ENCODE data around the gene NCK2. TPM values are rescaled to one million over a fixed set of nuclear protein-coding genes. Genes with fewer than 3 reads are reported as not detected.

NCK2 gene
- total and polyA plus RNA-seq, 2 of the 13 experiments (the other 11 are each of a cell fraction or from before 2014, with no cell fraction given) = 14.8 to 23.5 TPM

DNA sequence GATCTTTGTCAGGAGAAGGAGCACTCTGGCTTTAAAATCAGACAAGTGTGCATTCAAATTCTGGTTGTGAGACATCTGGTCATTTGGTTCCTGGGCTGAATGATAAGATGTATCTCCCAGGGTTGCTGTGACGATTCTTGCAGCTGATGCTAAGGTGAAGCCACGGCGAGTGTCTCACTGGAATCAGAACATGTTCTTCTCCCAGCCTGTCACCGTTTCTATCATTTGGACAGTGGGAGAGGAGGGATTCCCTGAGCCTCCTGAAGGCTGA lies 68.3 kb downstream of the NCK2 start:
- ATAC-seq (no peak), DNase-seq (ENCODE audit: low spot score) (no peak), FAIRE-seq (no peak)
- Histone ChIP-seq H3K27me3 (ENCODE audit: control insufficient read depth in 1 of 2, insufficient read depth in 2 of 2, low read length in 2 of 2) (no peaks in the 10 kb centered on the region), H3K4me2 (ENCODE audit: low read depth, low read length) (no peak overlapping the region), H3K36me3 (replicated peaks in 1 of 2; ENCODE audit: control insufficient read depth in 1 of 2, insufficient read depth in 2 of 2, low read length in 2 of 2) (peaks cover 0 to 5% of the 10 kb centered on the region in 2 experiments; a peak in 2 of 5 replicates), H3K27ac (ENCODE audit: extremely low read length, insufficient read depth, low read length) (no peak overlapping the region), H2AFZ (ENCODE audit: low read length) (no peak overlapping the region), H3K79me2 (ENCODE audit: insufficient read depth, low read length) (peaks cover 2% of the 10 kb centered on the region), H3K9me3 (ENCODE audit: low read length) (no peaks in the 10 kb centered on the region), H3K4me1 (ENCODE audit: insufficient read depth, low read length) (peaks cover 22% of the 10 kb centered on the region), H3K9ac (ENCODE audit: insufficient read depth, low read depth, low read length) (no peak overlapping the region), H4K20me1 (ENCODE audit: insufficient read depth, low read length) (no peaks in the 10 kb centered on the region), H3K4me3 (replicated peaks in 1 of 3; ENCODE audit: insufficient read depth in 1 of 3, low read depth in 2 of 3, low read length in 3 of 3) (no peak overlapping the region)
- intact Hi-C loops (cut with micrococcal nuclease; ENCODE audit: unreplicated experiment) (no loop called here), in situ Hi-C loops (cut with HindIII; ENCODE audit: extremely low pct_ligation_motif_present, low pct_unique_long_range_greater_than_20kb) (no loop called here)
- 96% methylated on average over 4 of the region's 4 CpGs for WGBS (ENCODE audit: low lambda C conversion rate)
- ChIA-PET CTCF (ENCODE audit: low intra/inter-chr PET ratio, low total read pairs) (no interaction called here), POLR2A (no interaction called here)
- BruUV-seq (replicated peaks) = no TSS peak
- no peak for TF ChIP-seq MIXL1 (CRISPR knock-in tag; IDR thresholded peaks at IDR 0.05)
- no peak for TF ChIP-seq SUZ12 (IDR thresholded peaks at IDR 0.05; ENCODE audit: low read depth, low read length)
- TF ChIP-seq MAZ (IDR thresholded peaks at IDR 0.05; ENCODE audit: borderline replicate concordance, low read depth, low read length) = no peak
- TF ChIP-seq MAZ (CRISPR knock-in tag; IDR thresholded peaks at IDR 0.05; ENCODE audit: low read depth) = no peak
- TF ChIP-seq, protein P1, sequence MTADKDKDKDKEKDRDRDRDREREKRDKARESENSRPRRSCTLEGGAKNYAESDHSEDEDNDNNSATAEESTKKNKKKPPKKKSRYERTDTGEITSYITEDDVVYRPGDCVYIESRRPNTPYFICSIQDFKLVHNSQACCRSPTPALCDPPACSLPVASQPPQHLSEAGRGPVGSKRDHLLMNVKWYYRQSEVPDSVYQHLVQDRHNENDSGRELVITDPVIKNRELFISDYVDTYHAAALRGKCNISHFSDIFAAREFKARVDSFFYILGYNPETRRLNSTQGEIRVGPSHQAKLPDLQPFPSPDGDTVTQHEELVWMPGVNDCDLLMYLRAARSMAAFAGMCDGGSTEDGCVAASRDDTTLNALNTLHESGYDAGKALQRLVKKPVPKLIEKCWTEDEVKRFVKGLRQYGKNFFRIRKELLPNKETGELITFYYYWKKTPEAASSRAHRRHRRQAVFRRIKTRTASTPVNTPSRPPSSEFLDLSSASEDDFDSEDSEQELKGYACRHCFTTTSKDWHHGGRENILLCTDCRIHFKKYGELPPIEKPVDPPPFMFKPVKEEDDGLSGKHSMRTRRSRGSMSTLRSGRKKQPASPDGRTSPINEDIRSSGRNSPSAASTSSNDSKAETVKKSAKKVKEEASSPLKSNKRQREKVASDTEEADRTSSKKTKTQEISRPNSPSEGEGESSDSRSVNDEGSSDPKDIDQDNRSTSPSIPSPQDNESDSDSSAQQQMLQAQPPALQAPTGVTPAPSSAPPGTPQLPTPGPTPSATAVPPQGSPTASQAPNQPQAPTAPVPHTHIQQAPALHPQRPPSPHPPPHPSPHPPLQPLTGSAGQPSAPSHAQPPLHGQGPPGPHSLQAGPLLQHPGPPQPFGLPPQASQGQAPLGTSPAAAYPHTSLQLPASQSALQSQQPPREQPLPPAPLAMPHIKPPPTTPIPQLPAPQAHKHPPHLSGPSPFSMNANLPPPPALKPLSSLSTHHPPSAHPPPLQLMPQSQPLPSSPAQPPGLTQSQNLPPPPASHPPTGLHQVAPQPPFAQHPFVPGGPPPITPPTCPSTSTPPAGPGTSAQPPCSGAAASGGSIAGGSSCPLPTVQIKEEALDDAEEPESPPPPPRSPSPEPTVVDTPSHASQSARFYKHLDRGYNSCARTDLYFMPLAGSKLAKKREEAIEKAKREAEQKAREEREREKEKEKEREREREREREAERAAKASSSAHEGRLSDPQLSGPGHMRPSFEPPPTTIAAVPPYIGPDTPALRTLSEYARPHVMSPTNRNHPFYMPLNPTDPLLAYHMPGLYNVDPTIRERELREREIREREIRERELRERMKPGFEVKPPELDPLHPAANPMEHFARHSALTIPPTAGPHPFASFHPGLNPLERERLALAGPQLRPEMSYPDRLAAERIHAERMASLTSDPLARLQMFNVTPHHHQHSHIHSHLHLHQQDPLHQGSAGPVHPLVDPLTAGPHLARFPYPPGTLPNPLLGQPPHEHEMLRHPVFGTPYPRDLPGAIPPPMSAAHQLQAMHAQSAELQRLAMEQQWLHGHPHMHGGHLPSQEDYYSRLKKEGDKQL (CRISPR knock-in tag; IDR thresholded peaks at IDR 0.05; ENCODE audit: low read depth) = no peak
- no peak for TF ChIP-seq MATR3 (CRISPR knock-in tag; IDR thresholded peaks at IDR 0.05)
- TF ChIP-seq ZNF709 (CRISPR knock-in tag; IDR thresholded peaks at IDR 0.05) = no peak
- no peak for TF ChIP-seq TBP (CRISPR knock-in tag; IDR thresholded peaks at IDR 0.05)
- no peak for TF ChIP-seq PHF5A (CRISPR knock-in tag; IDR thresholded peaks at IDR 0.05; ENCODE audit: low read depth, unreplicated experiment)
- TF ChIP-seq, protein P2, sequence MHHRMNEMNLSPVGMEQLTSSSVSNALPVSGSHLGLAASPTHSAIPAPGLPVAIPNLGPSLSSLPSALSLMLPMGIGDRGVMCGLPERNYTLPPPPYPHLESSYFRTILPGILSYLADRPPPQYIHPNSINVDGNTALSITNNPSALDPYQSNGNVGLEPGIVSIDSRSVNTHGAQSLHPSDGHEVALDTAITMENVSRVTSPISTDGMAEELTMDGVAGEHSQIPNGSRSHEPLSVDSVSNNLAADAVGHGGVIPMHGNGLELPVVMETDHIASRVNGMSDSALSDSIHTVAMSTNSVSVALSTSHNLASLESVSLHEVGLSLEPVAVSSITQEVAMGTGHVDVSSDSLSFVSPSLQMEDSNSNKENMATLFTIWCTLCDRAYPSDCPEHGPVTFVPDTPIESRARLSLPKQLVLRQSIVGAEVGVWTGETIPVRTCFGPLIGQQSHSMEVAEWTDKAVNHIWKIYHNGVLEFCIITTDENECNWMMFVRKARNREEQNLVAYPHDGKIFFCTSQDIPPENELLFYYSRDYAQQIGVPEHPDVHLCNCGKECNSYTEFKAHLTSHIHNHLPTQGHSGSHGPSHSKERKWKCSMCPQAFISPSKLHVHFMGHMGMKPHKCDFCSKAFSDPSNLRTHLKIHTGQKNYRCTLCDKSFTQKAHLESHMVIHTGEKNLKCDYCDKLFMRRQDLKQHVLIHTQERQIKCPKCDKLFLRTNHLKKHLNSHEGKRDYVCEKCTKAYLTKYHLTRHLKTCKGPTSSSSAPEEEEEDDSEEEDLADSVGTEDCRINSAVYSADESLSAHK (CRISPR knock-in tag; IDR thresholded peaks at IDR 0.05; ENCODE audit: borderline replicate concordance) = no peak
- TF ChIP-seq CHD2 (IDR thresholded peaks at IDR 0.05; ENCODE audit: low read depth, low read length) = no peak
- no peak for TF ChIP-seq KLF15 (CRISPR knock-in tag; IDR thresholded peaks at IDR 0.05; ENCODE audit: borderline replicate concordance)
- TF ChIP-seq ZNF629 (CRISPR knock-in tag; conservative IDR thresholded peaks at IDR 0.05) = no peak
- TF ChIP-seq, protein P3, sequence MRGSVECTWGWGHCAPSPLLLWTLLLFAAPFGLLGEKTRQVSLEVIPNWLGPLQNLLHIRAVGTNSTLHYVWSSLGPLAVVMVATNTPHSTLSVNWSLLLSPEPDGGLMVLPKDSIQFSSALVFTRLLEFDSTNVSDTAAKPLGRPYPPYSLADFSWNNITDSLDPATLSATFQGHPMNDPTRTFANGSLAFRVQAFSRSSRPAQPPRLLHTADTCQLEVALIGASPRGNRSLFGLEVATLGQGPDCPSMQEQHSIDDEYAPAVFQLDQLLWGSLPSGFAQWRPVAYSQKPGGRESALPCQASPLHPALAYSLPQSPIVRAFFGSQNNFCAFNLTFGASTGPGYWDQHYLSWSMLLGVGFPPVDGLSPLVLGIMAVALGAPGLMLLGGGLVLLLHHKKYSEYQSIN (CRISPR knock-in tag; IDR thresholded peaks at IDR 0.05; ENCODE audit: borderline replicate concordance) = no peak
- TF ChIP-seq, protein P4, sequence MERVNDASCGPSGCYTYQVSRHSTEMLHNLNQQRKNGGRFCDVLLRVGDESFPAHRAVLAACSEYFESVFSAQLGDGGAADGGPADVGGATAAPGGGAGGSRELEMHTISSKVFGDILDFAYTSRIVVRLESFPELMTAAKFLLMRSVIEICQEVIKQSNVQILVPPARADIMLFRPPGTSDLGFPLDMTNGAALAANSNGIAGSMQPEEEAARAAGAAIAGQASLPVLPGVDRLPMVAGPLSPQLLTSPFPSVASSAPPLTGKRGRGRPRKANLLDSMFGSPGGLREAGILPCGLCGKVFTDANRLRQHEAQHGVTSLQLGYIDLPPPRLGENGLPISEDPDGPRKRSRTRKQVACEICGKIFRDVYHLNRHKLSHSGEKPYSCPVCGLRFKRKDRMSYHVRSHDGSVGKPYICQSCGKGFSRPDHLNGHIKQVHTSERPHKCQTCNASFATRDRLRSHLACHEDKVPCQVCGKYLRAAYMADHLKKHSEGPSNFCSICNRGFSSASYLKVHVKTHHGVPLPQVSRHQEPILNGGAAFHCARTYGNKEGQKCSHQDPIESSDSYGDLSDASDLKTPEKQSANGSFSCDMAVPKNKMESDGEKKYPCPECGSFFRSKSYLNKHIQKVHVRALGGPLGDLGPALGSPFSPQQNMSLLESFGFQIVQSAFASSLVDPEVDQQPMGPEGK (CRISPR knock-in tag; IDR thresholded peaks at IDR 0.05) = no peak

Data from HepG2 (cell line).